ENCODE measurements around the gene TMEM131L. TPM values are rescaled to one million over a fixed set of nuclear protein-coding genes. Genes with fewer than 3 reads are reported as not detected.
"Not testable (repeated sequence)": the region's sequence is repeated elsewhere in the genome, so short reads cannot be mapped to it uniquely, and the experiment has no call there.

The TMEM131L gene
- total and polyA plus RNA-seq, 12 donors: 2.5 to 11.7 (median 4.8) TPM

DNA sequence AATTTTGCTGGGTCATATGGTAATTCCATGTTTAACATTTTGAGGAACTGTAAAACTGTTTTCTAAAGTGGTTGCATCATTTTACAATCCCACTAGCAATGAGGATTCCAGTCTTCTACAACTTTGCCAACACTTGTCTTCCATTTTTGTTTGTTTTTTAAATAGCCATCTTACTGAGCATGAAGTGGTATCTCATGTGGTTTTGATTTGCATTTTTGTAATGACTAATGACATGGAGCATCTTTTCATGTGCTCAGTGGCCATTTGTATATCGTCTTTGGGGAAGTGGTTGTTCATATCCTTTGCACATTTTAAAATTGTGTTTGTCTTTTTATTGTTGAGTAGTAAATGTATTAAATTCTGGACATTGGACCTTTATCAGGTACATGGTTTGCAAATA lies 94.7 kb downstream of the TMEM131L start:
- Histone ChIP-seq H3K4me3 (no peak overlapping the region), H3K36me3 (replicated peaks in 1 of 2) (no peaks in the 10 kb centered on the region), H3K9me3 (replicated peaks in 1 of 3) (no peaks in the 10 kb centered on the region), H3K27me3 (no peaks in the 10 kb centered on the region), H3K27ac (no peak overlapping the region), H3K4me1 (replicated peaks in 1 of 2) (peaks cover 0 to 5% of the 10 kb centered on the region in 2 donors)
- DNase-seq: no peak
- TF ChIP-seq, protein P1, sequence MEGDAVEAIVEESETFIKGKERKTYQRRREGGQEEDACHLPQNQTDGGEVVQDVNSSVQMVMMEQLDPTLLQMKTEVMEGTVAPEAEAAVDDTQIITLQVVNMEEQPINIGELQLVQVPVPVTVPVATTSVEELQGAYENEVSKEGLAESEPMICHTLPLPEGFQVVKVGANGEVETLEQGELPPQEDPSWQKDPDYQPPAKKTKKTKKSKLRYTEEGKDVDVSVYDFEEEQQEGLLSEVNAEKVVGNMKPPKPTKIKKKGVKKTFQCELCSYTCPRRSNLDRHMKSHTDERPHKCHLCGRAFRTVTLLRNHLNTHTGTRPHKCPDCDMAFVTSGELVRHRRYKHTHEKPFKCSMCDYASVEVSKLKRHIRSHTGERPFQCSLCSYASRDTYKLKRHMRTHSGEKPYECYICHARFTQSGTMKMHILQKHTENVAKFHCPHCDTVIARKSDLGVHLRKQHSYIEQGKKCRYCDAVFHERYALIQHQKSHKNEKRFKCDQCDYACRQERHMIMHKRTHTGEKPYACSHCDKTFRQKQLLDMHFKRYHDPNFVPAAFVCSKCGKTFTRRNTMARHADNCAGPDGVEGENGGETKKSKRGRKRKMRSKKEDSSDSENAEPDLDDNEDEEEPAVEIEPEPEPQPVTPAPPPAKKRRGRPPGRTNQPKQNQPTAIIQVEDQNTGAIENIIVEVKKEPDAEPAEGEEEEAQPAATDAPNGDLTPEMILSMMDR (IDR thresholded peaks at IDR 0.05): no peak
- no peak for TF ChIP-seq POLR2A (IDR thresholded peaks at IDR 0.05)
- intact Hi-C loops (cut with DNase I): no loop called here
- 84 to 91% (median 87%) methylated on average over 1 of the region's 1 CpG for WGBS, 4 donors

DNA sequence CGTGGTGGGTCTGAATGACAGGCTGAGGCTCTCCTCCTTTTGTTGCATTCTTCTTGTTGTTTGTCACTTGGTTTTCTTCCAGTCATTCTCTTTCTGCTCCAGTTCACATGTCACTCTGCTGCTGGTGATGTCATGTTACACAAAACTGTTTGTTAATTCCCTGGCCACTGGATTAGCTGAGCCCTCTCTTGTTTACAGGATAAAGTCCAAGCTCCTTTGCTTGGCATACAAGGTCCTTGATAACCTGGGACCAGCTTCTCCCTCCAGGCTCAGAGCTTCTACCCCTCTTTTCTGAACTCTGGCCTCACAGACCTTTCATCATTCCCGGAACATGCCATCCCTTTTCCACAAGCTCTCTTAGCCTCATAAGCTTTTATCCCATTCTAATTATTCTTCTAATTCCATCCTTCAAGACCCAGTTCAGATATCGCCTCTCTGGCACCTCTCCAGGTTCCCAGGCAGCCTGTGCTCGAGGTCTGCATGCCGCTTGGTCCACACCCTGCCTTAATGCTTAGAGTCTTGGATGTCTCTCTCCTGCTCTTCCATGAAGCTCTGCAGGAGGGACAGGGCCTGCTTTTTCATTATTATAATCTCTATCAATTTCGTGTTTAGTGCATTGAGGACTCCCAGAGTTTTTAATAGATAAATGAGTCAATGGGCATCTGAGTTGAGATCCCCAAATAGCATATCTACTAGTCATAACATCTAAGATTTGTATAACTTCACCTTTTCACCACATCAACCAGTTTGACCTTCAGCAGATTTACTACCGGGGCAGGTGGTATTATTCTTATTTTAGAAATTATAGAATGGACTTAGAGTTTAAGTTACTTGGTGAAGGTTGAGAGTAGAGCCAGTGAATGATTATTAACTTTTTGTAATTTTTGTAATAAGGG lies 98.7 kb downstream of the TMEM131L start:
- DNase-seq: no peak
- Histone ChIP-seq H3K27me3 (no peaks in the 10 kb centered on the region), H3K36me3 (replicated peaks in 1 of 2) (no peaks in the 10 kb centered on the region), H3K27ac (no peak overlapping the region), H3K4me1 (replicated peaks in 1 of 2) (peaks cover 0 to 9% of the 10 kb centered on the region in 2 donors), H3K4me3 (no peak overlapping the region), H3K9me3 (replicated peaks in 1 of 3) (no peaks in the 10 kb centered on the region)
- WGBS, 4 donors: 64 to 70% (median 68%) methylated on average over 7 of the region's 7 CpGs
- TF ChIP-seq, protein P1 (IDR thresholded peaks at IDR 0.05): no peak
- TF ChIP-seq POLR2A (IDR thresholded peaks at IDR 0.05): no peak
- intact Hi-C loops (cut with DNase I): no loop called here

DNA sequence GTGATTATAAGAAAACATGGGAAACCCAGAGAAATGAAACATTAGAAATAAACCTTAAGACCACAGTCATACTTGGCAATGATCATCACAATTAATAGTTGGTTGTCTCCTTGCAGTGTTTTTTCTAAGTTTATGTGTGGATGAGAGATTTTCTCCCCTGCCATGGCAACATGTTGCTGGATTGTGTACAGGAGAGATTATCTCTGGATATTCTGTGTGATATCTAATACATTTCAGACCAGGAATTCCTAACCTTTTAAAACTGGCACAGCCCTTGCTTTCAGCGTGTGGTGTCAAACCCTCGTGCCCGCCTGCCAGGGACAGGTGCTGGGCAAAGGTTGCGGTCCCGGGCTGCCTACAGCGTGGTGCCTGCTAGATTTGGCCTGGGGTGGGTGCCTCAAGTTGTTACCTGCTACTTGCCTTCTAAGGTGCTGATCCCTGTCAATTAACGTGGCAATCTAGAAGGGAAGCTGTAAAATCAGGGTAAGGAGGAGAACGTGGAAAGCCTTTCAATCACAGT lies 100.5 kb downstream of the TMEM131L start:
- no peak overlapping the region for H3K27ac ChIP-seq
- WGBS, 4 donors: 93 to 98% (median 95%) methylated on average over 8 of the region's 8 CpGs
- intact Hi-C loops (cut with DNase I): no loop called here
- H3K36me3 ChIP-seq (replicated peaks in 1 of 2): no peaks in the 10 kb centered on the region
- H3K27me3 ChIP-seq: no peaks in the 10 kb centered on the region
- H3K4me3 ChIP-seq: no peak overlapping the region
- H3K4me1 ChIP-seq (replicated peaks in 1 of 2): peaks cover 0 to 9% of the 10 kb centered on the region in 2 donors
- no peak for DNase-seq
- no peaks in the 10 kb centered on the region for H3K9me3 ChIP-seq (replicated peaks in 1 of 3)
- no peak for TF ChIP-seq POLR2A (IDR thresholded peaks at IDR 0.05)
- TF ChIP-seq, protein P1 (IDR thresholded peaks at IDR 0.05): no peak

DNA sequence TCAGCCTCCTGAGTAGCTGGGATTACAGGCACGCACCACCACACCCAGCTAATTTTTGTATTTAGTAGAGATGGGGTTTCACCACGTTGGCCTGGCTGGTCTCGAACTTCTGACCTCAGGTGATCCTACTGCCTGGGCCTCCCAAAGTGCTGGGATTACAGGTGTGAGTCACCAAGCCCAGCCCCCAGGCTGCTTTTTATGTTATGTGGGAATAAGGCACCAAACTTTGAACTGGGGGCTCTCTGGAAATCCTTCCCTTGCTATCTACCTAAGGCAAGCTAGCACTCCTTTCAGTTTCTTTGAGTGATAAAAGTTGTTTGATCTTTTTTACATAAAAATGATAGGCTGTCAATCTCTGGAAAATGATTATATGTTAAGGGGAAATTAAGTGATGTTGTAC lies 101.5 kb downstream of the TMEM131L start:
- 94 to 100% (median 97%) methylated on average over 3 of the region's 3 CpGs for WGBS, 4 donors
- DNase-seq; H3K9me3 ChIP-seq (replicated peaks in 1 of 3); H3K27me3 ChIP-seq; intact Hi-C loops (cut with DNase I); H3K27ac ChIP-seq; H3K4me3 ChIP-seq; H3K36me3 ChIP-seq (replicated peaks in 1 of 2); H3K4me1 ChIP-seq (replicated peaks in 1 of 2): not testable (repeated sequence)

All from adrenal gland (tissue), 12 donors.